GM18498 (cell line): Measurements from ENCODE around the gene POLRMT.

Source experiments
- ATAC-seq: cut with Tn5 transposase; IDR thresholded peaks from one replicate; pipeline ENCODE4 v1.9.1; 2021; ENCODE audit warnings: mild to moderate bottlenecking, moderate library complexity; ENCODE audit not compliant: unreplicated experiment

Gene POLRMT

DNA sequence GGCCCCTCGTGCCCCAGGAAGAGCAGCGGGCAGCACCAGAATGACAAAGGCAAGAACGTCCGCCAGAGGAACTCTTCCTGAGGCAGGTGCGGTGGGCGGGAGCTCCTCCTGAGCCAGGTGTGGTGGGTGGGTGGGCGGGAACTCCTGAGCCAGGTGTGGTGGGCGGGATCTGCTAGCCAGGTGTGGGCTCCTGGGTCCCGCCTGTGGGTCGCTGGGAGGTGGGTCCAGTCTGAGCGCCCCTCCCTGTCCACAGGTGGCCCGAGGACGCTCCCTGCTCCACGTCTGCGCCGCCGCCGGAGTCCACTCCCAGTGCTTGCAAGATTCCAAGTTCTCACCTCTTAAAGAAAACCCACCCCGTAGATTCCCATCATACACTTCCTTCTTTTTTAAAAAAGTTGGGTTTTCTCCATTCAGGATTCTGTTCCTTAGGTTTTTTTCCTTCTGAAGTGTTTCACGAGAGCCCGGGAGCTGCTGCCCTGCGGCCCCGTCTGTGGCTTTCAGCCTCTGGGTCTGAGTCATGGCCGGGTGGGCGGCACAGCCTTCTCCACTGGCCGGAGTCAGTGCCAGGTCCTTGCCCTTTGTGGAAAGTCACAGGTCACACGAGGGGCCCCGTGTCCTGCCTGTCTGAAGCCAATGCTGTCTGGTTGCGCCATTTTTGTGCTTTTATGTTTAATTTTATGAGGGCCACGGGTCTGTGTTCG lies 50.7 kb downstream of the POLRMT start:
- no peak for ATAC-seq

DNA sequence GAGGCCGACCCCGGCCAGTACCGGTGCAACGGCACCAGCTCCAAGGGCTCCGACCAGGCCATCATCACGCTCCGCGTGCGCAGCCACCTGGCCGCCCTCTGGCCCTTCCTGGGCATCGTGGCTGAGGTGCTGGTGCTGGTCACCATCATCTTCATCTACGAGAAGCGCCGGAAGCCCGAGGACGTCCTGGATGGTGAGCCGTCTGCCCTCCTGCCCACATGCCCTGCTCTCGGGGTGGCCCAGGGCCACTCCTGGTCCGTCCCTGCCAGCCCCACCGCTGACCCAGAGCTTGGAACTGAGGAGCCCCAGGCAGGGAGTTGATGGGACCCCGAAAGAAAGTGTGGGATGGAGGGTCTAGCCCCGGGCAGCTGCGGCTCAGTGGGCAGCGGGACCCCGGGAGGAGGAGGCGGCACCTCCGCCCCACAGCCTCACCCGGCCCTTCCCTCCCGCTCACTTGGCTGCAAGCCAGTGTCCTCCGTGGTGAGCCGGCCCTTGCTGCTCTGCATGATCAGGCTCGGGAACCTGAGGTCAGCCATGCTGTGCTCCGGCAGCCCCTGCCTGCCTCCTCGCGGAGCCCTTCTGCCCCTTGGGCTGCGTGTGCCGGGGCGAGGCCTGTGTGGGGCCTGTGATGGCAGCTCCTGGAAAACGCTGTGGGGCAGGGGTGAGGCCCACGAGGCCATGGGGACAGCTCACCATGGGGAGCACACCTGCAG lies 51.8 kb downstream of the POLRMT start:
- ATAC-seq = no peak

DNA sequence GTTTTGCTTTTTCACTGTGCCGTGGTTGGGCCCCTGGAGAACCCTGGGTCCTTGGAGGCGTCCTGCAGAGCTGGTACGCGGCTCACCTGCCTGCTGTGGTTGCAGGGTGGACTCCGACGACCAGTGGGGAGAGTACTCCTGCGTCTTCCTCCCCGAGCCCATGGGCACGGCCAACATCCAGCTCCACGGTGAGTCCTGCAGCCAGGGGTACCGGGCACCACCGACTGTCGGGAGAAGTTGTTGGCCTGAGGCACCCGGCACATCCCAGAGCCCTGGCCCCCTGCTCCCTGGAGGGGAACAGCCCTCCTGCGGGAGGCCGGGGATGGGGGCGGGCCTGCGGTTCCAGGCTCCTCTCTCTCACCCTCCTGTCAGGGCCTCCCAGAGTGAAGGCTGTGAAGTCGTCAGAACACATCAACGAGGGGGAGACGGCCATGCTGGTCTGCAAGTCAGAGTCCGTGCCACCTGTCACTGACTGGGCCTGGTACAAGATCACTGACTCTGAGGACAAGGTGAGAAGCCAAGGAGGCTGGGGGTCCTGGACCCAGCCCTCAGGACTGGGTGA lies 53.0 kb downstream of the POLRMT start:
- no peak for ATAC-seq

DNA sequence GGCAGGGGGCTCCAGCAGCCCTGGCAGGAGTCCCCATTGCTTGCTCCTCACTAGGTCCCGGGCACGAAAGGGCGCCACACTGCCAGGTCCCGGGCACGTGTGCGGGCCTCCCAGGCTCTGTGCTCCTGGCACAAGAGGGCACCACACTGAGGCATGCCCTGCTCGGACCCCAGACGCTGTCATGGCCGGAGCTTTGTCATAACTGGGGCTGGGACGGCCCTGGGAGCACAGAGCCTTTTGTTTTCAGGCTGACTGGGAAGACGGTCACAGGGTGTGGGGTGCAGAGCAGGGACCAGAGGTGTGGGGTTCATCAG lies 53.5 kb downstream of the POLRMT start:
- ATAC-seq = no peak

DNA sequence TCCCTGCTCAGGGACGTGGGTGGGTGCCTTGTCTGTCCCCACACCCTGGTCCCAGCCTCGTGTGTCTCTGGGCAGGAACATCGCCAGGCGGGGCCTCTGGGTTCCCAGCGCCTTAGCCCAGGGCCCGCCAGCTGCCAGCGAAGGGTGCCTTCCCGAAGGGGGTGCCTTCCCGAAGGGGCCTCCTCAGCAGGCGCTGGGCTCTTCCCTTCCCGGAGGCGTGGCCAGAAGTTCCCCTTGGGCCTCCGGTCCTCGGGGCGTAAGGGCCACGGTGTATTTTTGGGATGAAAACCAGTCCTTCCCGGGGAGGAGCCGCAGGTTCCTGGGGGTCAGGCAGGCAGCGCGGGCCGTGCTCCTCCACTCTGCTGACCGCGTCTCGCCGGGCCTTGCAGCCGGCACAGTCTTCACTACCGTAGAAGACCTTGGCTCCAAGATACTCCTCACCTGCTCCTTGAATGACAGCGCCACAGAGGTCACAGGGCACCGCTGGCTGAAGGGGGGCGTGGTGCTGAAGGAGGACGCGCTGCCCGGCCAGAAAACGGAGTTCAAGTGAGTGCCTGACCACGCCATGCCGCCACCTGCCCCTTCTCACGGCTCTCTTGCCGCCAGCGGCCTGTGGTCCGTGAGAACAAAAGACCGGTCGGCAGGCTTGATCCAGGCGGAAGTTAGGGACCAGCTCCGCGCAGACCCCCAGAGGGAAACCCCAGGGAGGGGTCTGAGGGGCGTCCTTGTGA lies 54.1 kb downstream of the POLRMT start:
- ATAC-seq = no peak

DNA sequence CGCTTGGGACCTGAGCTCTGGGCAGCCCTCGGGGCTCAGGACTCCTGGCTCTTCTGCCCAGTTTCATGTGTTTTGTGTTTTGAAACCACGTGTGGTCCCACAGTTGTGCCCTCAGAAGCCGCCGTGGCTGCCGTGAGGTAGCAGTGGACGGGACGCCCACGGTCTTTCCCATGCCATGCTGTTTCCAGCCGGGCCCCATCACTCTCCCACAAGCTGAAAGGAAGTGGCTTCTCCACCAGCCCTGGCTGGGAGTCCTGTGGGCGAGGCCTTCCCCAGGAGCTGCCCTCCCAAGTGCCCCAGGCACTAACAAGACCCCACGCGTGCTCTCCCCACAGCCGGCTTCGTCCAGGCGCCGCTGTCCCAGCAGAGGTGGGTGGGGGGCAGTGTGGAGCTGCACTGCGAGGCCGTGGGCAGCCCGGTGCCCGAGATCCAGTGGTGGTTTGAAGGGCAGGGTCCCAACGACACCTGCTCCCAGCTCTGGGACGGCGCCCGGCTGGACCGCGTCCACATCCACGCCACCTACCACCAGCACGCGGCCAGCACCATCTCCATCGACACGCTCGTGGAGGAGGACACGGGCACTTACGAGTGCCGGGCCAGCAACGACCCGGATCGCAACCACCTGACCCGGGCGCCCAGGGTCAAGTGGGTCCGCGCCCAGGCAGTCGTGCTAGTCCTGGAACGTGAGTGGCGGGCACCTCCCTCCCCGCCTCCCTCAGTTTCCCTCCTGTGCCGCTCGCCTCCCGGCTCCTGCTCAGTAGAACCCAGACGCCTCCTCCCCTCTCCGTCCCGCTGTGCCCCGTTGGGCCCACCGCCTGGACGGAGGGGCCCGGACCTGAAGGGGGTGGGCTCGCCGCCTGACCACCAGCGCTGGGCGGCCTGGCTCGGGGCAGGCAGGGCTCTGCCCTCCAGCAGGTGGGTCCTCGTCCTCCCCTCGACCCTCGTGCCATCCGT lies 55.6 kb downstream of the POLRMT start:
- no peak for ATAC-seq

DNA sequence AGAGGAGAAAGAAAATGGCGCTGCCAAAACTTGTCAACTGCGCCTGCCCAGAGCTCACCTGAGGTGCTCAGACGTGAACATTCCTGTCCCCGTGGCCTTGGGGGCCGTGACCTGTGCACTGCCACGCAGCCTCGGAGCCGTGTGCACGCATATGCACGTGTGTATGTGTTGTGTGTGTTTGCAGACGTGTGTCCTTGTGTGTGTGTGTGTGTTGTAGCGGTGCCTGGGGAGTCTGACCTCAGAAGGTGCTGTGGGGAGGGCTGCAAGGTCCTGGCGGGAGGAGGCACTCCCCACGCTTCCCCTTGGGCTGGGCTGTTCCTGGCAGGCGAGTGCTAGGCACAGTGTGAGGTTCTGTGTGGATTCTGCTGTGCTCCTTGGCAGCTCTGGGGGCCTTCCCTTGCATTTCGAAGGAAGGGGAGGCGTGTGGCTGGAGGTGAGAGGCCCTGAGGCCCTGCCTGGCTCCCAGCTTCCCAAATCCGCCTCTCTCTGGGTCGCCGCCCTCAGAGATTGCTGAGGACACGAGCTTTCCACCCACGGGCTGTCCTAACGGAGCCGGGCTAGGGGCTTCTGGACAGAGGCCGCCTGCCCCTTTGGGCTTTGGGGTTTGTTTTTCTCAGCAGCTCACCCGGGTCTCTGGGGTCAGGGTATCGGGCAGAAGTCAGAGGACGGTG lies 56.4 kb downstream of the POLRMT start:
- ATAC-seq = no peak

DNA sequence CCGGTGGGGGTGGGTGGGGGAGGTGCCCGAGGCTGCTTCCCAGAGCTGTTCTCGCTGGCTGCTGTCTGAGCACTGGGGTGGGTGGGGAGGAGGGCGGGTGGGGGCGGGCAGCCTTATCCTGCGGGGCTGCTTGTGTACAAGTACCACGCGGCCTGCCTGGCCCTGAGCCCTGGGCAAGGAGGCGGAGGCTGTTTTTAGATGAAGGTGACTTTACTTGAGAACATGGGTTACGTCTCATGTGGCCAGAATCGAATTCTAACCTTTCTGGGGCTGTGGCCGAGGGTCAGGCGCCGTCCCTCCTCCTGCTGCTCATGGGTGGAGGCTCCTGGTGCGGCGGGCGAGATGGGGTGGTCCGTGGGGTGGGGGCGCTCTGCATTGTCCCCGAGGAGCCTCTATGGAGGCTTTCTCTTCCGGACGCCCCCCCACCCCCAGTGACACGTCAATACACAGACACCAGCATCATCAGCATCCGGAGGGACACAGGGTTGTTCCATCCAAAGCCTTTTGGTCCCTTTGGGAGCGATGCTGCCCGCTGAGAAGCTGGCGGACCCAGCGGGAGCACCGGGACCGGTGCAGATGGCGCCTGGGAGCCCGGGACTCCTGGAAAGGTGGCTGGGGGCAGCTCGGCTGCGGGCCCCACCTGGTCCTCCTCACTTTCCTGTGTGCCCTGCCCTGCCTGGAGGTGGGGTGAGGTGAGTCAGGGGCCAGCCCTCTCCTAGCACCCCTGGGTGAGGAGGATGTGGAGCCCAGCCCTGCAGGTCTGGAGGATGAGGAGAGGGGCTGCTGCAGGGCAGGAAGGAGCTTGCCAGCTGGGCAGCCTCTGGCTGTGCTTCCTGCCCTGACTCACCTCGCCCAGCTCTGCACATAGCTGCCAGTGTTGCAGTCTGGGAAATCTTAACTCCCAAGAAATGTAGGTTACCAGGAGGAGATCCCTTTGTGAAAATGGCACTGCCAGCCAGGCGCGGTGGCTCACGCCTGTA lies 57.5 kb downstream of the POLRMT start:
- no peak for ATAC-seq

DNA sequence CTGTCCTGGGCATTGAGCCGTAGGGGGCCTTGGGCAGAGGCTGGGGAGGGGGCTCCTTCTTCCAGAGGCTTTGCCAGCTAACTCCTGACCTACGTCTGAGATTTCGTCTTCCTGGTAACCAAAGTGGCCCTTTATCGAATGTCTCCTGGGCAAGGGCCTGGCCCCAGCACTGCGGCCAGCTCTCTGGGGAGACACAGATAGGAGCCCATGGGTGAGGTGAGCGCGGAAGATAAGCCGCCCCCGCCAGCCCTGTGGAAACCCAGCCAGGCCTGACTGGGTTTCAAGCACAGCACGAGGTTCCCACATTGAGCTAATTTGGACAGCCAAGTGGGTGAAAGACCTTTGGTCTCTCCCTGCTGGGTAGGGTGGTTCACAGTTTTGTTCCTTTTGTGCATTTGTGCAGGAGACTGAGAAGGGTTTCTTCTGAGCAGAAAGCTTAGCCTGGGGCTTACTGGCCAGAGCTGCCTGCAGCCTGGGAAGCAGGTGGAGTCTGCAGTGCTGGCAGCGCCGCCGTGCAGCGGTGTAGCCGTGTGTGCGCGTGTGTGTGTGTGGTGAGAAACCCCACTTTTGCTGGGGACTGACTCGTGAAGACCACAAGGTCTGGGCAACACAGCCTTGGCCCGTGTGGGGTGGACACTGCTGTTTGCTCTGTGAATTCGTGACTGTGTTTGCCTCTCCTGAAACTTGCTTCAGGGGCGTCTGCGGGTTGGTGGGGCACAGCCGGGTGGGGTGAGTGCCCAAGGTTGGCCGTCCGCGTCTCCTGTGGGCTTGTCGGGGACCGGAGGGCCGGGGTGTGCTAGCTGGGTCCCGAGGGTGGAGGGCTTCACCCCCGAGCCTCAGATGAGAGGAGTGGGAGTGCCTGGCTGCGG lies 58.4 kb downstream of the POLRMT start:
- ATAC-seq = no peak

DNA sequence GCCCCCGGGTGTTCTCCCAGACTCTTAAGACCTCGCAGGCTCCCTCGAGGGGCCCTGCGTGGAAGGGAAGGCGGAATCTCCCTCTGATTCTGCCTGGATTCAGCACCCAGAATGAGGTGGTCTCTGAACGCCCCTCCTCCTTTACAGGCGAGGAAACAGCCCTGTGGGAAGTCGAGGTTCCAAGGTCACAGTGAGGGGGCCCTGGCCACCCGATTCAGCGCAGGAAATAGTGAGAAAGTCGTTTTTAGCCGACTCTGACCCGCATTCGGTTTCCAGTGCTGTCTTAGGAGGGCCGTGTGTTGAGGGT lies 59.9 kb downstream of the POLRMT start:
- no peak for ATAC-seq

DNA sequence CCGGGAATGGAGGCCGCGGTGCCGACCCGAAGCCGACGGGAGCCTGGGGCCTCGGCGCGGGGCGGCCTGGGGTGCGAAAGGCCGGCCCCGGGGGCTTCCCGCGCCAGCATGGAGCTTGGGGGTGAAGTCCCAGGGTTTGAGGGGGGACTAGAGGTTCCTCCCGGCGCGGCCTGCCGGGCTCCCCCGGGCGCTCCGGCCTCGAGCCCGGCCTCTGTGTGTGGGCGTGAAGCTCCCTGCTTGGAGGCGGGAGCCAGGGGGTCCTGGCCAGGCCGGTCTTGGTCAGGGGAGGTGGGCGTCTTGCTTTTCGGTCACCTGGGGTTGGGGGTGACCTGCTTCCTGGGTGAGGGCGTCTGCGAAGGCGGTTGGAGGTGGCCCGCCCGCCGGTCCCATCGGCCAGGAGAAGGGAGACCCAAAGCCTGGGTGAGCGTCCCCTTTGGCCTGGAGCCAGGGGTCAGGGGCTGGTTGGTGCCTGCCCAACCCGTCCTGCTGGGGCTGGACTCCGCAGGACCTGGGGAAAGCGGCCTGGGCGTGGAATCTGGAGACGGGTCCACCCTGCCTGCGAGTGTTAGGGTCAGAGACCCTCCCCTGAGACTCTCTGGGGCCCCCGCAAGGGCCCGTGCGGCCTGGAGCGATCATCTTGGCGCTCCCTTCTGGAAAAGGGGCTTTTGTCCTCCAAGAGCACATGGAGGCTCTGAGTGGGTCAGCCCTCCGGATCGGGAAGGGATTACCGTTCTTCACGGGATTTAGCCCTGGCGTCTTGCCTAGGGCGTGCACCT lies 60.4 kb downstream of the POLRMT start:
- peak; percentile 11 for ATAC-seq

DNA sequence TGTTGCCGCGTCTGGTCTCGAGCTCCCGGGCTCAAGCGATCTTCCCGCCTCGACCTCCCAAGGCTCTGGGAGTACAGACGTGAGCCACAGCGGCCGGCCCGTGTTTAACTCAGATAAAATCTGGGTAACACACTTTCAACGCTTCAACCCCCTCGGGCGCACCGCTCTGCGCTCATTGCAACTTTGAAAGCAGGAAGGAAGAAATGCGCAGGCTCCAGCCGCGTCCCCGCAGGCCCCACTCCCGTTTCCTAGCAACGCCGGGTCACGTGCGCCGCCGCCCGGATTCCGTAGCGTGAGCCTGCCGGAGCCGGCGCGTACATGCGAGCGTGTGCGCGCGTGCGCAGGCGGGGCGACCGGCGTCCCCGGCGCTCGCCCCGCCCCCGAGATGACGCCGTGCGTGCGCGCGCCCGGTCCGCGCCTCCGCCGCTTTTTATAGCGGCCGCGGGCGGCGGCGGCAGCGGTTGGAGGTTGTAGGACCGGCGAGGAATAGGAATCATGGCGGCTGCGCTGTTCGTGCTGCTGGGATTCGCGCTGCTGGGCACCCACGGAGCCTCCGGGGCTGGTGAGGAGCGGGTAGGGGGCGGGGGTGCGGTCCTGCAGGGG lies 61.1 kb downstream of the POLRMT start, which contains the start of gene BSG:
TSS of gene BSG (plus strand) at position 457 of the 603 bp plus-strand sequence. CDS start at position 496, 39 bp downstream.
- peak; percentile 78 for ATAC-seq

DNA sequence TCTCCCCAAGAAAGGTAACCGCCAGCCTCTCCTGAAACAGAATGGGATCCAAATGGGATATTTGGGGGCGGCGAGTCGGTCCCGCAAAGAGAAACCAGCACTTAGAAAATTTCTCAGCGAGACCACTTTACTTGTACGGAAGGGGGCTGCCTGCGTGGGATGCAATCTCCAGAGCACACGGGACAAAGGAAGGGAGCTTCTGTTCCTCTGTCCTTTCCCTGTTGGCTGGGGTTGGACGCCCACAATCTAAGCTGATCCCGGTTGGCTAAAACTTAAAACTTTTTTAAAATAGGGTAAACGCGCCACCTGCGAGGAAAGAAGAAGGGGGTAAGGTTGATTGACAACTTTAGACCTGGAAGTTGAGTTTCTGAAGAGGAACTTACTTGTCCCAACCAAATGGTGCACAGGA lies 61.8 kb downstream of the POLRMT start:
- ATAC-seq = peak; percentile 3

DNA sequence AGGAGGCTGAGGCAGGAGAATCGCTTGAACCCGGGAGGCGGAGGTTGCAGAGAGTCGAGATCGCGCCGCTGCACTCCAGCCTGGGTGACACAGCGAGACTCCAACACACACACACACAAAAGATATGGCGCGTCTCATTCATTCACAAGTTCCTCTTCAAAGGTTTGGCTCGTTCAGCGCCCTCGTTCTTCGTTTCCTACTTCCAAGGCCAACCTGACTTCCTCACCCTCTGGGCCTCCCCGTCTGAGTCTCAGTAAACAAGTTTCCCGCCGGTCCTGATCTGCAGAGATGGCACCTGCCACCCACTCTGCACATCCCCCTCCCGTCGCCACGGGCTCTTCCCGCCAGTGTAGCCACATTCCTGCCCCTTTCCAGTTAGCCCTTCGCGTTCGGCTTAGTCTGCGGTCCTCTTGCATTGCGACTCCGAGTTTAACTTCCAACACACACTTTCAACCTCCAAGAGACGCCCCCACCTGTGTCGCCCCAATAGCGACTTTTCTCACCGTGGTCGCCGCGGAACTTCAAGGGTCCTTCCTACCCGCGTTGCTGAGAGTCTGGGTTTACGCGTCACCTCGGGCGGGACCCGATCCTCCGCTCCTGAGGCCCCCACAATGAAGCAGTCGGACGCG lies 62.3 kb downstream of the POLRMT start:
- ATAC-seq = no peak

DNA sequence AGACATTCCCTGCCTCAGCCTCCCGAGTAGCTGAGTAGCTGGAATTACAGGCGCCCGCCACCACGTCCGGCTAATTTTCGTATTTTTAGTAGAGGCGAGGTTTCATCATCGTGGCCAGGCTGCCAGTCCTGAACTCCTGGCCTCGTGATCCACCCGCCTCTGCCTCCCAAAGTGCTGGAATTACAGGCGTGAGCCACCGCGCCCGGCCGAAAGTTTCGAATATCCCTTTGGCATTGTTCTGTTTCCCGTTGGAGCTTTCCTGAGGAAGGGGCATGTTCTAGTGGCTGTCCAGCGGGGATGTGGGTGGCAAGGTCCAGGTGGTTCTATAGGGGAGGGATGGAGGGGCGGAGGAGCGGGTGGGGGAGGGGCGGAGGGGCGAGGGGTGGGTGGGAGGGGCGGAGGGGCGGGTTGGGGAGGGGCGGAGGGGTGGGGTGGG lies 63.1 kb downstream of the POLRMT start:
- no peak for ATAC-seq

DNA sequence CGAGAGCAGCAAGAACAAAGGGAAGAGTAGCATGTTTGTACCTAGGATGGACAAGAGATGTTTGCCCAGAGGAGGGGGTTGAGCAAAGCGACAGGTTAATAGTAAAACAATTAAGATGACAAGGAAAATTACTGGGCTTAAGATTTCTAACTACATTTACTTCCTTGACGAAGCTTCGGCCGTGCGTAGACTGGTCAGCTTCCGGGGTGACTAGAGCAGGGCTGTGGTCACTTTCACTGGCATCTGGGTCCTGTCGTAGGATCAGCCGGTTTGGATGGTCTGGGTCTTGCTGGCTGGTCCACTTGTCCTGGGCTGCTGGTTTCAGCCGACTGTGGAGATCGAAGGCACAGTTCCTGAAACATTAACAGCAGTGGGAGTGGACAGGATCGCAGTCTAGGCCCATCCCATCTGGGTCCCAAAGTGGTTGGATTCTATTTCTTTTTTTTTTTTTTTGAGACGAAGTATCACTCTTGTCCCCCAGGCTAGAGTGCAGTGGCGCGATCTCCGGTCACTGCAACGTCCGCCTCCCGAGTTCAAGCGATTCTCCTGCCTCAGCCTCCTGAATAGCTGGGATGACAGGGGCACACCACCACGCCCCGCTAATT lies 65.9 kb downstream of the POLRMT start:
- ATAC-seq = no peak
